MM.1S (cell line): ENCODE measurements around the gene LOXHD1.

Experiments used
- CTCF ChIP-seq: fragments of 300-600 bp; sonication (generic); IDR thresholded peaks from 2 replicates; pipeline ENCODE4 v1.5.1; 2016; ENCODE audit warnings: antibody characterized with exemption, low read length, mixed read lengths
- EZH2 ChIP-seq: fragments of 300-600 bp; sonication (generic); optimal IDR thresholded peaks from 2 replicates; pipeline ENCODE3; 2017; ENCODE audit warnings: low read depth, mild to moderate bottlenecking, antibody characterized with exemption, low read length, mixed read lengths

GRCh38 chr18:46562674-46563192 is 94.3 kb downstream of the LOXHD1 start:
- TF ChIP-seq CTCF (no peak), EZH2 (no peak)
